Neural crest cell (in vitro differentiated cells): ENCODE results near the gene TTC27. TPM values are rescaled to one million over a fixed set of nuclear protein-coding genes. Genes with fewer than 3 reads are reported as not detected.

ENCODE experiments used
- DNase-seq: peaks from one replicate; pipeline ENCODE4 v3.0.0; 2021; ENCODE audit warnings: low read depth, mixed read lengths, low spot score
- H3K27ac Mint-ChIP-seq: one replicate; pipeline ENCODE4 v1.8.0; 2021; ENCODE audit warnings: mild to moderate bottlenecking, mixed read lengths; ENCODE audit not compliant: unreplicated experiment
- H3K27me3 Mint-ChIP-seq: 2 replicates; pipeline ENCODE4 v1.8.0; 2021; ENCODE audit warnings: low read depth, mild to moderate bottlenecking, mixed read lengths
- H3K36me3 Mint-ChIP-seq: 2 replicates; pipeline ENCODE4 v1.8.0; 2021; ENCODE audit warnings: low read depth, mild to moderate bottlenecking, mixed read lengths
- H3K4me1 Mint-ChIP-seq: 2 replicates; pipeline ENCODE4 v1.8.0; 2021; ENCODE audit warnings: mixed read lengths
- H3K4me3 Mint-ChIP-seq: one replicate; pipeline ENCODE4 v1.8.0; 2021; ENCODE audit warnings: mild to moderate bottlenecking, mixed read lengths
- H3K9me3 Mint-ChIP-seq: 2 replicates; pipeline ENCODE4 v1.8.0; 2021; ENCODE audit warnings: mixed read lengths
- CTCF ChIP-seq: fragments of 200-600 bp; sonication (generic); conservative IDR thresholded peaks from 2 replicates; pipeline ENCODE4 v1.5.0; 2021; ENCODE audit warnings: antibody characterized with exemption, mild to moderate bottlenecking
- total RNA-seq: library from RNA; stranded (reverse); gene quantifications from 2 replicates; pipeline ENCODE4 v1.2.1, GENCODE V29; 2021

Gene TTC27
- total RNA-seq, 1 donor from 2014 or later: 16.5 TPM

GRCh38 chr2:32820088-32820487 is 192.2 kb downstream of the TTC27 start:
- Mint-ChIP-seq H3K4me1 (peaks cover 11% of the 10 kb centered on the region), H3K36me3 (no peaks in the 10 kb centered on the region), H3K27me3 (no peaks in the 10 kb centered on the region), H3K9me3 (no peaks in the 10 kb centered on the region), H3K27ac (peak overlapping the region; percentile 82), H3K4me3 (no peak overlapping the region)
- no peak for TF ChIP-seq CTCF
- no peak for DNase-seq

GRCh38 chr2:32820701-32821100 is 192.9 kb downstream of the TTC27 start:
- no peaks in the 10 kb centered on the region for H3K36me3 Mint-ChIP-seq
- TF ChIP-seq CTCF: no peak
- no peak overlapping the region for H3K4me3 Mint-ChIP-seq
- H3K27me3 Mint-ChIP-seq: no peaks in the 10 kb centered on the region
- H3K27ac Mint-ChIP-seq: no peak overlapping the region
- peaks cover 18% of the 10 kb centered on the region for H3K4me1 Mint-ChIP-seq
- no peak for DNase-seq
- no peaks in the 10 kb centered on the region for H3K9me3 Mint-ChIP-seq

GRCh38 chr2:32824070-32824809 is 196.4 kb downstream of the TTC27 start:
- H3K4me3 Mint-ChIP-seq: no peak overlapping the region
- H3K4me1 Mint-ChIP-seq: peaks cover 29% of the 10 kb centered on the region
- no peak for TF ChIP-seq CTCF
- no peaks in the 10 kb centered on the region for H3K27me3 Mint-ChIP-seq
- H3K27ac Mint-ChIP-seq: no peak overlapping the region
- no peaks in the 10 kb centered on the region for H3K9me3 Mint-ChIP-seq
- peaks cover 5% of the 10 kb centered on the region for H3K36me3 Mint-ChIP-seq
- no peak for DNase-seq

- peaks cover 29% of the 10 kb centered on the region for H3K4me1 Mint-ChIP-seq
Measured at GRCh38 chr2:32825291-32825712, 197.5 kb downstream of the TTC27 start.

GRCh38 chr2:32830196-32830595 is 202.3 kb downstream of the TTC27 start:
- no peak overlapping the region for H3K27ac Mint-ChIP-seq
- H3K4me1 Mint-ChIP-seq: peaks cover 25% of the 10 kb centered on the region
- DNase-seq: no peak
- H3K27me3 Mint-ChIP-seq: no peaks in the 10 kb centered on the region
- no peak for TF ChIP-seq CTCF
- H3K9me3 Mint-ChIP-seq: peaks cover 9% of the 10 kb centered on the region
- H3K36me3 Mint-ChIP-seq: peaks cover 8% of the 10 kb centered on the region
- H3K4me3 Mint-ChIP-seq: no peak overlapping the region

More at GRCh38 chr2:32825291-32825712, 197.5 kb downstream of the TTC27 start:
- TF ChIP-seq CTCF: no peak
- no peak overlapping the region for H3K27ac Mint-ChIP-seq
- no peak for DNase-seq
- peaks cover 5% of the 10 kb centered on the region for H3K36me3 Mint-ChIP-seq
- peaks cover 6% of the 10 kb centered on the region for H3K9me3 Mint-ChIP-seq
- no peak overlapping the region for H3K4me3 Mint-ChIP-seq
- no peaks in the 10 kb centered on the region for H3K27me3 Mint-ChIP-seq
